ENCODE data around the gene GALNT2. TPM values are rescaled to one million over a fixed set of nuclear protein-coding genes. Genes with fewer than 3 reads are reported as not detected.

The GALNT2 gene
- total and polyA plus RNA-seq, 2 of the 13 experiments (the other 11 are each of a cell fraction or from before 2014, with no cell fraction given) = 39.3 to 39.6 TPM

DNA sequence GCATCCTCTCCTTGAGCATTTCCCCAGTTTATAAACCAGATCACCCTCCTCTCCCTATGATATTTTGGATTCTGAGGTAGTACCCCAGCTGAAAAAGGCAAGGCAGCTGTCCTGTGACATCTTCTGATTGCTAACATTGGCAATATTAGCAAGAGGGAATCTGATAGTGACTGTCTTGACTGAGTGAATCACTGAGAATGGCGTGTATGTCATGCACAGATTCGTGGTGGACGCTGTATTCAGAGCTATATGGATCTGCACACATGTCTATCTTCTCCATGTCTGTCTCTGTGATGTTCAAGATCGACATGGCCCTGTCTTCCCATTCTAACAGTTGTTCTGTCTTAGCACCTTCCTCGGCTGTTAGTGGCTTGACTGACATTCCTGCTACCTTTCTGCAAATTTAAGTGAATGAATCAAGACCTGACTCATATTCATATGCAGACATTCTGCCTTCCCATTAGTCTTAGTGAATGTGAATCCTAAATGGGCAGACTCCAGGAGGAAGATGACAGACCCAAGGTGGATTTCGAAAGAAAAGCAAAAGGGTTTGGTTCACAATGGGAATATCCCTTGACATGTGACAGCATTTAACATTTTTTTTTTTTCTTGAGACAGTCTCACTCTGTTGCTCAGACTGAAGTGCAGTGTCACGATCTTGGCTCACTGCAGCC, 261.4 kb downstream of the GALNT2 start:
- FAIRE-seq = no peak
- intact Hi-C loops (cut with micrococcal nuclease; ENCODE audit: unreplicated experiment) = no loop called here
- in situ Hi-C loops (cut with HindIII; ENCODE audit: extremely low pct_ligation_motif_present, low pct_unique_long_range_greater_than_20kb) = no loop called here

More for the DNA sequence above, 261.4 kb downstream of the GALNT2 start:
- ChIA-PET POLR2A (no interaction called here), CTCF (ENCODE audit: low intra/inter-chr PET ratio, low total read pairs) (no interaction called here)
- H3K79me2 ChIP-seq (ENCODE audit: insufficient read depth, low read length) = no peaks in the 10 kb centered on the region
- ATAC-seq (no peak), DNase-seq (ENCODE audit: low spot score) (no peak)
- 50% methylated on average over 7 of the region's 7 CpGs for WGBS (ENCODE audit: low lambda C conversion rate)
- no peaks in the 10 kb centered on the region for H3K36me3 ChIP-seq (replicated peaks in 1 of 2; ENCODE audit: control insufficient read depth in 1 of 2, insufficient read depth in 2 of 2, low read length in 2 of 2)
- H3K27ac ChIP-seq (ENCODE audit: extremely low read length, insufficient read depth, low read length) = no peak overlapping the region
- TF ChIP-seq KAT2B (IDR thresholded peaks at IDR 0.05; ENCODE audit: borderline replicate concordance, low read depth, low read length) (no peak), GATA4 (IDR thresholded peaks at IDR 0.05; ENCODE audit: borderline replicate concordance, low read depth) (no peak), ZNF205 (CRISPR knock-in tag; IDR thresholded peaks at IDR 0.05) (no peak), SNAI1 (CRISPR knock-in tag; IDR thresholded peaks at IDR 0.05; ENCODE audit: borderline replicate concordance) (no peak), RNF2 (conservative IDR thresholded peaks at IDR 0.05; ENCODE audit: low read depth) (no peak), ZNF75D (CRISPR knock-in tag; IDR thresholded peaks at IDR 0.05; ENCODE audit: borderline replicate concordance) (no peak), ZNF296 (CRISPR knock-in tag; conservative IDR thresholded peaks at IDR 0.05) (no peak)
- TF ChIP-seq, protein P1, sequence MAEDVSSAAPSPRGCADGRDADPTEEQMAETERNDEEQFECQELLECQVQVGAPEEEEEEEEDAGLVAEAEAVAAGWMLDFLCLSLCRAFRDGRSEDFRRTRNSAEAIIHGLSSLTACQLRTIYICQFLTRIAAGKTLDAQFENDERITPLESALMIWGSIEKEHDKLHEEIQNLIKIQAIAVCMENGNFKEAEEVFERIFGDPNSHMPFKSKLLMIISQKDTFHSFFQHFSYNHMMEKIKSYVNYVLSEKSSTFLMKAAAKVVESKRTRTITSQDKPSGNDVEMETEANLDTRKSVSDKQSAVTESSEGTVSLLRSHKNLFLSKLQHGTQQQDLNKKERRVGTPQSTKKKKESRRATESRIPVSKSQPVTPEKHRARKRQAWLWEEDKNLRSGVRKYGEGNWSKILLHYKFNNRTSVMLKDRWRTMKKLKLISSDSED (CRISPR knock-in tag; IDR thresholded peaks at IDR 0.05) = no peak
- TF ChIP-seq, protein P2, sequence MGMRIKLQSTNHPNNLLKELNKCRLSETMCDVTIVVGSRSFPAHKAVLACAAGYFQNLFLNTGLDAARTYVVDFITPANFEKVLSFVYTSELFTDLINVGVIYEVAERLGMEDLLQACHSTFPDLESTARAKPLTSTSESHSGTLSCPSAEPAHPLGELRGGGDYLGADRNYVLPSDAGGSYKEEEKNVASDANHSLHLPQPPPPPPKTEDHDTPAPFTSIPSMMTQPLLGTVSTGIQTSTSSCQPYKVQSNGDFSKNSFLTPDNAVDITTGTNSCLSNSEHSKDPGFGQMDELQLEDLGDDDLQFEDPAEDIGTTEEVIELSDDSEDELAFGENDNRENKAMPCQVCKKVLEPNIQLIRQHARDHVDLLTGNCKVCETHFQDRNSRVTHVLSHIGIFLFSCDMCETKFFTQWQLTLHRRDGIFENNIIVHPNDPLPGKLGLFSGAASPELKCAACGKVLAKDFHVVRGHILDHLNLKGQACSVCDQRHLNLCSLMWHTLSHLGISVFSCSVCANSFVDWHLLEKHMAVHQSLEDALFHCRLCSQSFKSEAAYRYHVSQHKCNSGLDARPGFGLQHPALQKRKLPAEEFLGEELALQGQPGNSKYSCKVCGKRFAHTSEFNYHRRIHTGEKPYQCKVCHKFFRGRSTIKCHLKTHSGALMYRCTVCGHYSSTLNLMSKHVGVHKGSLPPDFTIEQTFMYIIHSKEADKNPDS (CRISPR knock-in tag; IDR thresholded peaks at IDR 0.05) = no peak
- no TSS peak for BruUV-seq (replicated peaks)
- no peak overlapping the region for H3K4me2 ChIP-seq (ENCODE audit: low read depth, low read length)
- H3K9ac ChIP-seq (ENCODE audit: insufficient read depth, low read depth, low read length) = no peak overlapping the region
- no peak overlapping the region for H2AFZ ChIP-seq (ENCODE audit: low read length)
- H3K27me3 ChIP-seq (ENCODE audit: control insufficient read depth in 1 of 2, insufficient read depth in 2 of 2, low read length in 2 of 2) = no peaks in the 10 kb centered on the region
- no peaks in the 10 kb centered on the region for H3K9me3 ChIP-seq (ENCODE audit: low read length)
- no peaks in the 10 kb centered on the region for H4K20me1 ChIP-seq (ENCODE audit: insufficient read depth, low read length)
- no peak overlapping the region for H3K4me3 ChIP-seq (replicated peaks in 1 of 3; ENCODE audit: insufficient read depth in 1 of 3, low read depth in 2 of 3, low read length in 3 of 3)
- H3K4me1 ChIP-seq (ENCODE audit: insufficient read depth, low read length) = peaks cover 13% of the 10 kb centered on the region

All from HepG2 (cell line).